Breast epithelium (tissue), 3 donors: ENCODE results near the gene CABCOCO1.

ENCODE experiments used
- POLR2A ChIP-seq: fragments of 450-650 bp; IDR thresholded peaks from one replicate; pipeline ENCODE4 v1.6.1; 2016; ENCODE audit warnings: antibody characterized with exemption, mild to moderate bottlenecking, moderate library complexity
- POLR2AphosphoS5 ChIP-seq, 3 donors: sonication (generic); formaldehyde crosslinking; IDR thresholded peaks; one replicate each; pipeline ENCODE4 v1.6.1; 2017; ENCODE audit warnings: antibody characterized with exemption in 3 of 3
- TF ChIP-seq, protein P1 (sequence below), 3 donors: fragments of 450-650 bp; IDR thresholded peaks; one replicate each; pipeline ENCODE4 v1.5.1; 2016 to 2017; ENCODE audit warnings: antibody characterized with exemption in 3 of 3, mild to moderate bottlenecking in 3 of 3, moderate library complexity in 3 of 3

- TF ChIP-seq, protein P1, sequence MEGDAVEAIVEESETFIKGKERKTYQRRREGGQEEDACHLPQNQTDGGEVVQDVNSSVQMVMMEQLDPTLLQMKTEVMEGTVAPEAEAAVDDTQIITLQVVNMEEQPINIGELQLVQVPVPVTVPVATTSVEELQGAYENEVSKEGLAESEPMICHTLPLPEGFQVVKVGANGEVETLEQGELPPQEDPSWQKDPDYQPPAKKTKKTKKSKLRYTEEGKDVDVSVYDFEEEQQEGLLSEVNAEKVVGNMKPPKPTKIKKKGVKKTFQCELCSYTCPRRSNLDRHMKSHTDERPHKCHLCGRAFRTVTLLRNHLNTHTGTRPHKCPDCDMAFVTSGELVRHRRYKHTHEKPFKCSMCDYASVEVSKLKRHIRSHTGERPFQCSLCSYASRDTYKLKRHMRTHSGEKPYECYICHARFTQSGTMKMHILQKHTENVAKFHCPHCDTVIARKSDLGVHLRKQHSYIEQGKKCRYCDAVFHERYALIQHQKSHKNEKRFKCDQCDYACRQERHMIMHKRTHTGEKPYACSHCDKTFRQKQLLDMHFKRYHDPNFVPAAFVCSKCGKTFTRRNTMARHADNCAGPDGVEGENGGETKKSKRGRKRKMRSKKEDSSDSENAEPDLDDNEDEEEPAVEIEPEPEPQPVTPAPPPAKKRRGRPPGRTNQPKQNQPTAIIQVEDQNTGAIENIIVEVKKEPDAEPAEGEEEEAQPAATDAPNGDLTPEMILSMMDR (IDR thresholded peaks at IDR 0.05): no peak
- TF ChIP-seq POLR2AphosphoS5 (IDR thresholded peaks at IDR 0.05): no peak
- no peak for TF ChIP-seq POLR2A
These were observed 112.4 kb downstream of the CABCOCO1 start for GRCh38 chr10:61775111-61775510.
